ENCODE measurements around the gene TCF7L1.

TCF7L1 gene

GRCh38 chr2:85162746-85163301, 29.6 kb downstream of the TCF7L1 start:
- DNase-seq (ENCODE audit: low spot score): no peak

GRCh38 chr2:85163675-85164074, 30.5 kb downstream of the TCF7L1 start:
- no peak for DNase-seq (ENCODE audit: low spot score)

- DNase-seq (ENCODE audit: low spot score): no peak
These were observed 31.0 kb downstream of the TCF7L1 start for GRCh38 chr2:85164145-85164569.

GRCh38 chr2:85165088-85165690, 32.0 kb downstream of the TCF7L1 start:
- DNase-seq (ENCODE audit: low spot score): no peak

- DNase-seq (ENCODE audit: low spot score): no peak
These were observed 32.8 kb downstream of the TCF7L1 start for GRCh38 chr2:85166021-85166420.

- DNase-seq (ENCODE audit: low spot score): no peak
These were observed 34.3 kb downstream of the TCF7L1 start for GRCh38 chr2:85167479-85167878.

GRCh38 chr2:85168942-85169341, 35.8 kb downstream of the TCF7L1 start:
- no peak for DNase-seq (ENCODE audit: low spot score)

GRCh38 chr2:85169581-85169980, 36.4 kb downstream of the TCF7L1 start:
- no peak for DNase-seq (ENCODE audit: low spot score)

GRCh38 chr2:85170938-85171475, 37.8 kb downstream of the TCF7L1 start:
- DNase-seq (ENCODE audit: low spot score): no peak

GRCh38 chr2:85171916-85172315, 38.7 kb downstream of the TCF7L1 start:
- no peak for DNase-seq (ENCODE audit: low spot score)

GRCh38 chr2:85173909-85174308, 40.7 kb downstream of the TCF7L1 start:
- no peak for DNase-seq (ENCODE audit: low spot score)

GRCh38 chr2:85174943-85175342, 41.8 kb downstream of the TCF7L1 start:
- no peak for DNase-seq (ENCODE audit: low spot score)

GRCh38 chr2:85175369-85176299, 42.4 kb downstream of the TCF7L1 start:
- no peak for DNase-seq (ENCODE audit: low spot score)

- DNase-seq (ENCODE audit: low spot score): no peak
These were observed 44.0 kb downstream of the TCF7L1 start for GRCh38 chr2:85177031-85177824.

- no peak for DNase-seq (ENCODE audit: low spot score)
These were observed 45.0 kb downstream of the TCF7L1 start for GRCh38 chr2:85178154-85178553.

- DNase-seq (ENCODE audit: low spot score): no peak
These were observed 45.8 kb downstream of the TCF7L1 start for GRCh38 chr2:85178980-85179411.

GRCh38 chr2:85179541-85179940, 46.3 kb downstream of the TCF7L1 start:
- DNase-seq (ENCODE audit: low spot score): no peak

GRCh38 chr2:85180322-85181133, 47.3 kb downstream of the TCF7L1 start:
- no peak for DNase-seq (ENCODE audit: low spot score)

- no peak for DNase-seq (ENCODE audit: low spot score)
These were observed 48.0 kb downstream of the TCF7L1 start for GRCh38 chr2:85181134-85181631.

GRCh38 chr2:85181844-85182456, 48.8 kb downstream of the TCF7L1 start:
- no peak for DNase-seq (ENCODE audit: low spot score)
